IPS-NIHi7 (cell line): Measurements from ENCODE around the gene OTUB2.
"Not testable (repeated sequence)": the region's sequence is repeated elsewhere in the genome, so short reads cannot be mapped to it uniquely, and the experiment has no call there.

Experiments used
- DNase-seq: peaks from one replicate; pipeline ENCODE4 v3.0.0; 2012; ENCODE audit warnings: mixed read lengths; ENCODE audit errors: extremely low spot score

The OTUB2 gene

GRCh38 chr14:94056579-94057308 lies 30.6 kb downstream of the OTUB2 start:
- no peak for DNase-seq

DNA sequence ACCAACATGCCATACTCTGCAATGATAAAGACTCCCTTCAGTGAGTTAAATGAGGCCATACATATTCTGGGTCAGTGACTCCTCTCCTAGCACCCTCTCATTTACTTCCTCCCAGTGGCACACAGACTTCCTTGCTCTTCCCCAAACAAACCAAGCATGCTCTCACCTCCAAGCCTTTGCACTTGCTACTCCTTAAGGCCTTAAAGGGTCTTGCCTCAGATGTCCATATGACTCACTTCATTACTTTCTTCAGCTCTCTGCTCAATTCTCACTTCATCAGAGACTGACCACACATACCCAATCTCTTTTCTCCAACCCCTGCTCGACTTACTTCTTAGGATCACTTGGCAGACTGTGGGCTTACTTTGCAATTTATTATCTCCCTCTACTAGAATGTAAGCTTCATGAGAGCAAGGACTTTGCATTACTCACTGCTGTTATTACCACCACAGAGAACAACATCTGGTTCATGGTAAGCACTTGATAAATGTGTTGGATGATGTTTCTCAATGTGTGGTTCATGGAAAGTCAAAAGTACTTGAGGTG lies 32.1 kb downstream of the OTUB2 start:
- no peak for DNase-seq

- no peak for DNase-seq
Observed at GRCh38 chr14:94058674-94059138, 32.6 kb downstream of the OTUB2 start.

DNA sequence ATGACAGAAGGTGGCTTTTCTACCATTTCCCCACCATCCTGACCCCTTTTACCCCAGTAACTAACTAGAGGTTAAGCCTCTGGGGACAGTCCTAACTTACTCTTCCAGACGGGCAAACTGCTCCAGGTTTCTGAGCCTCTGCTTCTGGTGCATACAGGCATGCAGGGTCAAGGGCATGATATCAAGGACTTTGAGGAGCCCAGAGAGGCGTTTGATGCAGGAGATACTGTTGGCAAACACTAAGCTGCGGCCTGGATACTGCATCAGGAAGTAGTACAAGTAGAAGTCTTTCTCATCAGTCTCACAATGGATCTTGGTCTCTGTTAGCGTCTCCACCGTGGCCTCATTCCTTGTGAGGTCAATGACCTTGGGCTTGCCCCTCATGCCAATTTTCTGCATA lies 33.9 kb downstream of the OTUB2 start:
- no peak for DNase-seq

GRCh38 chr14:94062344-94062940 lies 36.3 kb downstream of the OTUB2 start:
- peak; percentile 53 for DNase-seq

DNA sequence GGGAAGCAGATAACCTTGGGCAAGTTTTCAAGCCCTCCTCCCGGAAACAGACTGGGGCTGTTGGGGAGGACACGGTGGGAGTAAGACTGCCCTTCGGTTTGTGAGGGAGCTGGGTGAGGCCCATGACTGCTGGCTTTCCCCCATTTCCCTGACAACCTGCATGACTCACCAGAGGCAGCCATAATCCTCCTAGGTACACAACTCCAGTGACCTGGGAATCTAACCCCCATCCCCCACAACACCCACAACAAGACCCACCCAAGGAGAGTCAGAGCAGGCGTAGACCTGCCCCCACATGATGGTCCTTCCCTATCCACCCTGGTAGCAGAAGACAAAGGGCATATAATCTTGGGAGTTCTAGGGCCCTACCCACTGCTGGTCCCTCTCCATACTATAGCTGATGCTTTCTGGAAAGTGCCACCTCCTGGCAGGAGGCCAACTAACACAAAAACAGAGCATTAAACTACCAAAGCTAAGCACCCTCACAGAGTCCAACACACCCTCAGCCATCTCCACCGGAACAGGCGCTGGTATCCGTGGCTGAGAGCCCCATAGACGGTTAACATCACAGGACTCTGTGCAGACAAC lies 40.0 kb downstream of the OTUB2 start:
- DNase-seq, result no peak

DNA sequence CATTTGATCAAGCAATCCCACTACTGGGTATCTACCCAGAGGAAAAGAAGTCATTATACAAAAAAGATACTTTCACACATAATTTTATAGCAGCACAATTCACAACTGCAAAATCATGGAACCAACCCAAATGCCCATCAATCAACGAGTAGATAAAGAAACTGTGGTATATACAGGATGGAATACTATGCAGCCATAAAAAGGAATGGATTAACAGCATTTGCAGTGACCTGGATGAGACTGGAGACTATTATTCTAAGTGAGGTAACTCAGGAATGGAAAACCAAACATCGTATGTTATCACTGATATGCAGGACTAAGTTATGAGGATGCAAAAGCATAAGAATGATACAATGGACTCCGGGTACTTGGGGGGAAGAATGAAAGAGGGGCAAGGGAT lies 45.9 kb downstream of the OTUB2 start:
- DNase-seq, result not testable (repeated sequence)

DNA sequence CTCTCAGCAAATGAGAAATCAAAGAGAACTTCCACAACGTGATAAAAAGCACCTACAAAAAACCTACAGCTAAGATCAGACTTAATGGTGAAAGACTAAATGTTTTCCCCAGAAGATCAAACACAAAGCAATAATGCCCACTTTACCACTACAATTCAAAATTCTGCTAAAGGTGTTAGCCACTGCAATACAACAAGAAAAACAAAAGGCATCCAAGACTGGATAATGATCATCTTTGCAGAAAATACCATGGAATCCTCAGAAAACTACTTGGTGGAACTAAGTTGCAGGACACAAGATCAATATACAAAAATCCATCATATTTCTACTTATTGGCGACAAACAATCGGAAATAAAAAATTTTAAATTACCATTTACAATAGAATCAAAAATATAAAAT lies 48.4 kb downstream of the OTUB2 start:
- DNase-seq, result no peak

GRCh38 chr14:94075008-94075407 lies 48.9 kb downstream of the OTUB2 start:
- DNase-seq, result no peak

GRCh38 chr14:94077111-94077821 lies 51.1 kb downstream of the OTUB2 start:
- no peak for DNase-seq

DNA sequence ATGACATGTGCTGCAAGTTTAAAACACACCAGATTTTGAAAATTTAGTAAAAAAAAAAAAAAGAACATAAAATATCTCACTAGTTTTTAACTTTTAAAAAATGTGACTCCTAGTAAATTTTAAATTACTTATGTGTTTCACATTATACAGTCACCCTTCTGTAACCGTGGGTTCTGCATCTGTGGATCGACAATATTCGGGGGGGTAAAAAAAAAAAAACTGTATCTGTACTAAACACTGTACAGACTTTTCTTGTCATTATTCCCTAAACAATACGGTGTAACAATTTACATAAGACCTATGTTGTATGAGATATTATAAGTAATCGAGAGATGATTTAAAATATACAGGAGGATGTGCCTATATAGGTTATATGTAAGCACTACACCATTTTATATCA lies 51.7 kb downstream of the OTUB2 start:
- DNase-seq, result no peak

DNA sequence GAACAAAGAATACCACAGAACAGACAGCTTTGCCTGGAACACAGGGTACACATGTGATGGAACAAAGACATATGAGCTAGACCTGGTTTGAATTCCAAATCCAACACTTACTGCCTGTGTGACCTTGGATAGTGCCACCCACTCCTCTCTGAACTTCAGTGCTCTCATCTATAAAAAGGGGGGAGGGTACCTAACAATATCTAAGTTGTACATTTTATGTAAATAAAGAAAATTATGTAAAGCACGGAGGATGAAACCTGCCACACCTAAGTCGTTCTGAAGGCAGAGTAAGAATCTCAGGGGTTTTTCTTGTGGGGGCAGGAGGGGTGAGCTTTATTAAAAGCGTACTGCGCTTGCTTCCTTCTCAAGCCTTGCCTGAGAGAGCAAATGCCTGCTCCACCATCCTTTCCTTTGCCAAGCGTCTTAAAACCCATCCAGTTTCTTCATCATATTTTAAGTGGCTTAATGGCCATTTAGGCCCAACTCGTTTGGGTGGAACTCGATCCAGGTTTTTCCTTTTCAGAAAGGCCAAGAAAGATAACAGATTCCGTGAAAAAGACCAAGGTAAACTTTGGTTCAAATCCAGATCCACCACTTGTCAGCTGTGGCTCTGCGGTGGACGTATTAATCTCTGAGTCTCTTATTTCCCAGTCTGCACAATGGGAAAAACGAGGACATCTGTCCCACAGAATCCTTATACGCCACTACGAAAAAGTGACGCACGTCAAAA lies 53.9 kb downstream of the OTUB2 start:
- no peak for DNase-seq

GRCh38 chr14:94080621-94081385 lies 54.7 kb downstream of the OTUB2 start, which contains the start of the genes DDX24 and IFI27L1:
Gene DDX24, minus strand, starts transcription at chr14:94081202. Its CDS starts 1,460 bp downstream, at chr14:94079742.
Gene IFI27L1, plus strand, starts transcription at chr14:94081310. Its CDS starts 15,628 bp downstream, at chr14:94096938.
- DNase-seq, result peak; percentile 100

DNA sequence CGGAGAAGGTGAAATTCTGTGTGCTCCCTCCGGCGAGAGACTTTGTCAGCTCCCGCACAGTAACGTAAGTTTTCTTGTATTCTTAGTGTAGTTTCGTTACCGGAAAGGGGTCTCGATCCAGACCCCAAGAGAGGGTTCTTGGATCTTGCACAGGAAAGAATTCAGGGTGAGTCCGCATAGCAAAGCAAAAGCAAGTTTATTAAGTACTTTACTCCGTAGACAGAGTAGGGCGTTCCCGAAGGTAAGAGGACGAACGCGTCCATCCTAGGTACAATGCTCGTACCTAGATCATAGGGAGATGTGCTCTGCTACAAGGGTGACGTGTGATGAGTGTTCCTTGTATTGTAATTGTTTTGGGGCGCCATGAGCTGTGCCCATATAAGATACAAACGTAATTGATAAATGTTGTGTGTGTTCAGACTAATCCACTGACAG lies 55.3 kb downstream of the OTUB2 start:
- no peak for DNase-seq

DNA sequence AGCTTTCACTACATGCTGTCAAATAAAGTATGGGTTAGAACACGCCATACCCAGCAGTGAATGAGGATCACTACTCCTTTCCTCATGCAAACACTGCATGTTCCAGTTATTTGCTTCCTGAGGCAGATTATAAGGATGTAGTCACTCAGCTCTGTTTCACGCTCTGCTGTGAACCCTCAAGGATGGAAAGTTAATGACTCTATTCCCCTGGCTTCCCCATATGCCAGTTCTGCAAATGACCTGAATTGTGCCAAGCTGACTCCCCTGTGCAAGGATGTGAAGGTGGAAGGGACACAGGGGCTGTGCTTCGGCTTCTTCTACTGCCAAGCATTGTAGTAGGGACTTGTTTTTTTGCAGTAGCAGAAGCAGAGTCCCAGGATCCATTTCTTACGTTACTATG lies 61.8 kb downstream of the OTUB2 start:
- DNase-seq, result no peak

- DNase-seq, result no peak
Observed at GRCh38 chr14:94088516-94088915, 62.4 kb downstream of the OTUB2 start.

- no peak for DNase-seq
Observed at GRCh38 chr14:94089479-94089878, 63.3 kb downstream of the OTUB2 start.

GRCh38 chr14:94093418-94093817 lies 67.3 kb downstream of the OTUB2 start:
- DNase-seq, result peak; percentile 4

DNA sequence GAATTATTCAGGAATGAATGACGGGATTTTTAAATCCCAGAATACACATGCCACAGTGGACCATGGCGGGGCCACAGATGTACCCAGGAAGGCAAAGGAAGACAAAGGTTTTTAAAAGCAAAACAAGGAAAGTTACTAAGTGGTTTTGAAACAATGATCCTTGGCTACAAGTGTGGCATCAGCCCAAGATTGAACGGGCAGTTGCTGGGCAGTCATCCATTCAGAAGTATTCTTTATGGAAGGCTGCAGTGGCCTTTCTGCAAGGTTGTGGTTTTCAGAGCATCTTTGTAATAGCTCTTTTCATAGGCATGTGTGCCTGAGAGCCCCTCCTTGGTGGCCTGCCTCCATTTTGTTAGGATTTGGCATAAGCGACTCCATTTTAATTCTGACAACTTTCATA lies 71.0 kb downstream of the OTUB2 start:
- no peak for DNase-seq
